Transverse colon (tissue), 4 donors: Measurements from ENCODE around the gene TMEM156. TPM values are rescaled to one million over a fixed set of nuclear protein-coding genes. Genes with fewer than 3 reads are reported as not detected.
"Not testable (repeated sequence)": the region's sequence is repeated elsewhere in the genome, so short reads cannot be mapped to it uniquely, and the experiment has no call there.

Source experiments
- DNase-seq: peaks from one replicate; pipeline ENCODE4 v3.0.0-alpha.2; 2019
- H3K27ac ChIP-seq, 4 donors: fragments of 200-600 bp; sonication (generic); 2 replicates each; pipeline ENCODE4 v1.5.1; 2016 to 2018; ENCODE audit warnings: inconsistent platforms in 4 of 4
- H3K27me3 ChIP-seq: fragments of 200-600 bp; sonication (generic); 2 replicates; pipeline ENCODE4 v1.5.1; 2017; ENCODE audit warnings: inconsistent platforms
- H3K36me3 ChIP-seq, 4 donors: fragments of 200-600 bp; sonication (generic); 2 replicates each; pipeline ENCODE4 v1.5.1; 2017 to 2019; ENCODE audit warnings: inconsistent platforms in 4 of 4
- H3K4me1 ChIP-seq, 4 donors: fragments of 200-600 bp; sonication (generic); 2 replicates each; pipeline ENCODE4 v1.5.1; 2017 to 2020; ENCODE audit warnings: inconsistent platforms in 4 of 4
- H3K4me3 ChIP-seq, 4 donors: fragments of 200-600 bp; sonication (generic); 1 replicate in 1 of 4; 2 replicates in 3 of 4; pipeline versions ENCODE4 v1.5.1 to v1.6.1; 2017 to 2019; ENCODE audit warnings: inconsistent platforms in 4 of 4
- H3K9me3 ChIP-seq, 2 donors: fragments of 200-600 bp; sonication (generic); 2 replicates each; pipeline ENCODE4 v1.5.1; 2017 to 2019; ENCODE audit warnings: inconsistent platforms in 2 of 2
- EP300 ChIP-seq: sonication (generic); formaldehyde crosslinking; IDR thresholded peaks from one replicate; pipeline ENCODE4 v1.6.1; 2017; ENCODE audit warnings: antibody characterized with exemption, low read depth
- POLR2A ChIP-seq: fragments of 450-650 bp; IDR thresholded peaks from one replicate; pipeline ENCODE4 v1.6.1; 2016; ENCODE audit warnings: antibody characterized with exemption, mild to moderate bottlenecking, moderate library complexity
- POLR2AphosphoS5 ChIP-seq, 3 donors: sonication (generic); formaldehyde crosslinking; IDR thresholded peaks; one replicate each; pipeline ENCODE4 v1.6.1; 2016; ENCODE audit warnings: antibody characterized with exemption in 3 of 3
- WGBS, 2 donors: methylation state at CpG; one replicate each; pipeline ENCODE4 v1.1.5; 2018; ENCODE audit warnings: low coverage in 1 of 2; 5-methylcytosine and 5-hydroxymethylcytosine counted together
- in situ Hi-C, 4 donors: fragments of 200-750 bp; cut with MboI; loops; one replicate each; pipeline versions ENCODE4 v1.15.0 to v1.15.1; 2017; ENCODE audit warnings: low sequenced_read_pairs in 3 of 4, low pct_ligation_motif_present in 1 of 4, low pct_unique_long_range_greater_than_20kb in 1 of 4
- intact Hi-C: fragments of 100-400 bp; cut with DNase I; formaldehyde crosslinking; loops from one replicate; pipeline ENCODE4 v1.15.1; 2023; ENCODE audit warnings: low total_unique reads
- total RNA-seq, 4 donors: library from RNA; depleted of rRNA; stranded (reverse); fragments of >200 nt; gene quantifications; one replicate each; pipeline ENCODE4 v1.1.0, GENCODE V29; 2016
- TF ChIP-seq, protein P1 (sequence below), 5 experiments: fragments of 200-600 bp in 3 of 5; fragments of 450-650 bp in 2 of 5; sonication (generic) in 3 of 5; IDR thresholded peaks; 1 replicate in 2 of 5; 2 replicates in 3 of 5; pipeline ENCODE4 v1.5.1; 2016 to 2017; ENCODE audit warnings: antibody characterized with exemption in 5 of 5, inconsistent platforms in 3 of 5, mild to moderate bottlenecking in 2 of 5, moderate library complexity in 1 of 5

Gene TMEM156
- total RNA-seq, 4 donors from 2014 or later, result 0.96 to 2.9 TPM; not detected in 2

DNA sequence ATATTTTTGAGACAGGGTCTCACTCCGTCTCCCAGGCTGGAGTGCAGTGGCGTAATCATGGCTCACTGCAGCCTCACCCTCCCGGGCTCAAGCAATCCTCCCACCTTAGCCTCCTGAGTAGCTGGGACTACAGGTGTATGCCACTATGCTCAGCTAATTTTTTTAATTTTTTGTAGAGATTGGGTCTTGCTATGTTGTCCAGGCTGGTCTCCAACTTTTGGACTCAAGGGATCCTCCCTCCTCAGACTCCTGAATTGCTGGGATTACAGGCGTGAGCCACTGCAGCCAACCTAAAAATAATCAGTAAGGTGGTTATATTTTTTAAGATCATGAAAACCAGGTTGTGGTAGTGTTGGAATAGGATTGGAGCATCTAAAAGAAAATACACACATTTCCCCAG, 38.1 kb downstream of the TMEM156 start:
- WGBS, 2 donors, result 97 to 100% methylated on average over 1 to 4 of the region's 4 CpGs
- Histone ChIP-seq H3K9me3 (peaks cover 0 to under 1% of the 10 kb centered on the region in 2 donors), H3K27ac (no peak overlapping the region), H3K27me3 (no peaks in the 10 kb centered on the region), H3K4me1 (no peaks in the 10 kb centered on the region), H3K36me3 (no peaks in the 10 kb centered on the region), H3K4me3 (no peak overlapping the region)
- intact Hi-C loops, result no loop called here
- DNase-seq, result no peak
- TF ChIP-seq POLR2AphosphoS5 (IDR thresholded peaks at IDR 0.05) (no peak), EP300 (no peak), POLR2A (no peak)
- TF ChIP-seq, protein P1, sequence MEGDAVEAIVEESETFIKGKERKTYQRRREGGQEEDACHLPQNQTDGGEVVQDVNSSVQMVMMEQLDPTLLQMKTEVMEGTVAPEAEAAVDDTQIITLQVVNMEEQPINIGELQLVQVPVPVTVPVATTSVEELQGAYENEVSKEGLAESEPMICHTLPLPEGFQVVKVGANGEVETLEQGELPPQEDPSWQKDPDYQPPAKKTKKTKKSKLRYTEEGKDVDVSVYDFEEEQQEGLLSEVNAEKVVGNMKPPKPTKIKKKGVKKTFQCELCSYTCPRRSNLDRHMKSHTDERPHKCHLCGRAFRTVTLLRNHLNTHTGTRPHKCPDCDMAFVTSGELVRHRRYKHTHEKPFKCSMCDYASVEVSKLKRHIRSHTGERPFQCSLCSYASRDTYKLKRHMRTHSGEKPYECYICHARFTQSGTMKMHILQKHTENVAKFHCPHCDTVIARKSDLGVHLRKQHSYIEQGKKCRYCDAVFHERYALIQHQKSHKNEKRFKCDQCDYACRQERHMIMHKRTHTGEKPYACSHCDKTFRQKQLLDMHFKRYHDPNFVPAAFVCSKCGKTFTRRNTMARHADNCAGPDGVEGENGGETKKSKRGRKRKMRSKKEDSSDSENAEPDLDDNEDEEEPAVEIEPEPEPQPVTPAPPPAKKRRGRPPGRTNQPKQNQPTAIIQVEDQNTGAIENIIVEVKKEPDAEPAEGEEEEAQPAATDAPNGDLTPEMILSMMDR (IDR thresholded peaks at IDR 0.05), result no peak
- in situ Hi-C loops, result no loop called here

DNA sequence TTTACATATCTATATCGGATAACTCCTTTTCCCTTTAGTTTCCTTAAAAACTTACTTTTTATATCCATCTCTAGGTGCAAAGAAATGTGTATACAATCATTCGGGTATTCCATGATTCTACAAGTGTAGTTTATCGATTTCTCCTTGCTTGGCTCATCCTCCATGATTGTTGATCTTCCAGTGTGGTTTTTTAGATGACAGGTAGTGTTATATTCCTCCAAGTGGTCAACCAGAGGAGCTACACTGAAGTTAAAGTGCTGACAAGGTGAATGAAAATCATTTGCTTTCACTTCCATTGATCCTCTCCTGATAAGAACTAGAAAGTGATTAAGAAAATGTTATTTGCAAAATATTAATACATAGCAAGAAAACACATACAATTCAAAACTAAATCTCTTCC, 38.5 kb downstream of the TMEM156 start:
- Histone ChIP-seq H3K4me3 (no peak overlapping the region), H3K4me1 (no peaks in the 10 kb centered on the region), H3K27me3 (no peaks in the 10 kb centered on the region), H3K36me3 (no peaks in the 10 kb centered on the region), H3K27ac (no peak overlapping the region), H3K9me3 (no peaks in the 10 kb centered on the region)
- in situ Hi-C loops (no loop called here), intact Hi-C loops (no loop called here)
- no peak for DNase-seq
- 90 to 95% methylated on average over 3 of the region's 3 CpGs for WGBS, 2 donors
- TF ChIP-seq POLR2AphosphoS5 (IDR thresholded peaks at IDR 0.05), result no peak
- TF ChIP-seq, protein P1 (IDR thresholded peaks at IDR 0.05), result no peak
- TF ChIP-seq POLR2A, result no peak
- no peak for TF ChIP-seq EP300

DNA sequence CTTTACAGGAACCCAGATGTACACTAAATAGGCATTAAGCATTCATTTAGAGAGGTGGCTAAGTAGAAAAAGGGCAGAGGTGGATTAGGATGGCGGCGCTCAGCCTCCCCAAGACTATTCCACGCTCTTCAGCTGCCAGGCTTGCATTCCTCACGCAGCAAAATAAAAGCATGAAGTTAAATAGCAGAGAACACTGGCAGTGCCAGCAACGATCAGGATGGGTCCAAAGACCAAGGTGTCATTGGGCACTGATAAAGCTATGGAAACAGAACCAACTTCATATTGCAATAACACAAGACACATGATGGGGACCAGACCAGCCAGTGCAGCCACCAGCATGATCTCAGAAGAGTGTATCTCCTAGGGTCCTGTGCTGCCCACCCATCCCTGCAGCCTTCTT, 42.0 kb downstream of the TMEM156 start:
- 40 to 82% methylated on average over 1 to 5 of the region's 5 CpGs for WGBS, 2 donors

DNA sequence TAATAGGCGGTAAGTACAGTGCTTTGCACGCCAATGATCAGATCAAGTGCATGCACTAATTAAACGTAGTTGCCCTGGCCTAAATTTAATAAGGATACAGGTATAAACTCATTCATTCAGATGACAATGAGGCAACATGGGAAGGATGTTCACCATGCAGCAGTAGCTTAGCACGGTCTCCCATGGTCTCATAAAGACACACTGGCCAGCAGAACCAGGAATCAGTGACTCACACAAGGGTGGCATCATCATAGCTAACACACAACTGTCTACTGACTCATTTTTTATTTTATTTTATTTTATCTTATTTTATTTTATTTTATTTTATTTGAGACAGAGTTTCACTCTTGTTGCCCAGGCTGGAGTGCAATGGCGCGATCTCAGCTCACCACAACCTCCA, 42.7 kb downstream of the TMEM156 start:
- no peaks in the 10 kb centered on the region for H3K36me3 ChIP-seq
- H3K9me3 ChIP-seq, result no peaks in the 10 kb centered on the region
- H3K4me1 ChIP-seq, result no peaks in the 10 kb centered on the region
- intact Hi-C loops (no loop called here), in situ Hi-C loops (no loop called here)
- no peak overlapping the region for H3K4me3 ChIP-seq
- 86 to 97% methylated on average over 5 to 6 of the region's 6 CpGs for WGBS, 2 donors
- no peaks in the 10 kb centered on the region for H3K27me3 ChIP-seq
- no peak overlapping the region for H3K27ac ChIP-seq
- TF ChIP-seq POLR2A (no peak), EP300 (no peak), POLR2AphosphoS5 (IDR thresholded peaks at IDR 0.05) (no peak)
- TF ChIP-seq, protein P1 (IDR thresholded peaks at IDR 0.05), result no peak
- no peak for DNase-seq

More for the DNA sequence above, 42.0 kb downstream of the TMEM156 start:
- no peak for TF ChIP-seq POLR2AphosphoS5 (IDR thresholded peaks at IDR 0.05)
- TF ChIP-seq, protein P1 (IDR thresholded peaks at IDR 0.05), result no peak
- TF ChIP-seq POLR2A, result no peak
- Histone ChIP-seq H3K36me3 (no peaks in the 10 kb centered on the region), H3K4me3 (no peak overlapping the region), H3K9me3 (no peaks in the 10 kb centered on the region), H3K4me1 (no peaks in the 10 kb centered on the region), H3K27ac (no peak overlapping the region), H3K27me3 (no peaks in the 10 kb centered on the region)
- no peak for DNase-seq
- intact Hi-C loops (no loop called here), in situ Hi-C loops (no loop called here)

DNA sequence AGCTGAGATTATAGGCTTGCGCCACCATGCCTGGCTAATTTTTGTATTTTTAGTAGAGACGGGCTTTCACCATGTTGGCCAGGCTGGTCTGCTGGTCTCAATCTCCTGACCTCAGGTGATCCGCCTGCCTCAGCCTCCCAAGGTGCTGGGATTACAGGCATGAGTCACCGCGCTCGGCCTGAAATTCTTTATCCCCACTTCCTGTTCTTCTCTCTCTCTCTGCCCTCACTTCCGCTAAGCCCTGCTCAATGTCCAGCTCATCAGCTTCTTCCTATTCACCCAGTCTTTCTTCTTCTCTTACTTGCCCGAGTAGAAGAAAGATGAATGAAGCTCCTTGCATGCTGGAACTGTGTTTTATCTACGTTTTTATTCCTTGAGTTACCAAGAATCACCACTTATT, 43.9 kb downstream of the TMEM156 start:
- H3K9me3 ChIP-seq, intact Hi-C loops, H3K4me1 ChIP-seq, in situ Hi-C loops, H3K27me3 ChIP-seq, H3K36me3 ChIP-seq, H3K4me3 ChIP-seq, DNase-seq, H3K27ac ChIP-seq: not testable (repeated sequence)
- whole genome bisulfite sequencing, 2 donors, result 90 to 94% methylated on average over 4 to 9 of the region's 9 CpGs
